Gastrocnemius medialis (tissue), 4 donors: ENCODE data around the gene ADORA3. TPM values are rescaled to one million over a fixed set of nuclear protein-coding genes. Genes with fewer than 3 reads are reported as not detected.

Experiments
- ATAC-seq, 2 donors: fragments of 150-250 bp; one replicate each; pipeline ENCODE4 v1.9.1; 2016
- DNase-seq, 2 donors: peaks; one replicate each; pipeline ENCODE4 v3.0.0-alpha.2; 2019
- H3K27ac ChIP-seq, 4 donors: fragments of 200-600 bp; sonication (generic); 1 replicate in 1 of 4; 2 replicates in 3 of 4; pipeline ENCODE4 v1.5.1; 2016 to 2018; ENCODE audit warnings: mild to moderate bottlenecking in 2 of 4, moderate library complexity in 1 of 4
- H3K27me3 ChIP-seq, 3 donors: fragments of 200-600 bp; sonication (generic) in 2 of 3; 1 replicate in 1 of 3; 2 replicates in 2 of 3; pipeline versions ENCODE4 v1.5.1 to v1.6.0; 2016 to 2019; ENCODE audit warnings: mild to moderate bottlenecking in 1 of 3, moderate library complexity in 1 of 3
- H3K36me3 ChIP-seq, 2 donors: fragments of 200-600 bp; sonication (generic) in 1 of 2; one replicate each; pipeline ENCODE4 v1.5.1; 2017 to 2018
- H3K4me1 ChIP-seq, 2 donors: fragments of 200-600 bp; sonication (generic) in 1 of 2; one replicate each; pipeline ENCODE4 v1.5.1; 2016 to 2017; ENCODE audit warnings: mild to moderate bottlenecking in 2 of 2
- H3K4me3 ChIP-seq, 4 donors: fragments of 200-600 bp; sonication (generic) in 3 of 4; 1 replicate in 1 of 4; 2 replicates in 3 of 4; pipeline ENCODE4 v1.5.1; 2016 to 2019; ENCODE audit warnings: mild to moderate bottlenecking in 2 of 4
- H3K9me3 ChIP-seq, 3 donors: fragments of 200-600 bp; sonication (generic) in 2 of 3; 1 replicate in 1 of 3; 2 replicates in 2 of 3; pipeline ENCODE4 v1.5.1; 2016 to 2019
- CTCF ChIP-seq, 5 experiments: fragments of 450-650 bp in 3 of 5; fragments of 200-600 bp in 2 of 5; sonication (generic) in 2 of 5; IDR thresholded peaks in 4 of 5; conservative IDR thresholded peaks in 1 of 5; 1 replicate in 4 of 5; 2 replicates in 1 of 5; pipeline ENCODE4 v1.5.1; 2016 to 2019; ENCODE audit warnings: antibody characterized with exemption in 5 of 5, mild to moderate bottlenecking in 3 of 5, moderate library complexity in 3 of 5
- POLR2A ChIP-seq, 2 donors: fragments of 450-650 bp; IDR thresholded peaks; one replicate each; pipeline ENCODE4 v1.6.1; 2017; ENCODE audit warnings: antibody characterized with exemption in 2 of 2, mild to moderate bottlenecking in 2 of 2, moderate library complexity in 2 of 2
- in situ Hi-C, 4 donors: fragments of 200-750 bp; cut with MboI; loops; one replicate each; pipeline versions ENCODE4 v1.15.0 to v1.8.0; 2017; ENCODE audit warnings: low sequenced_read_pairs in 4 of 4
- intact Hi-C: fragments of 100-400 bp; cut with DNase I; formaldehyde crosslinking; loops from one replicate; pipeline ENCODE4 v1.15.1; 2023; ENCODE audit warnings: low total_unique reads
- total RNA-seq, 4 donors: library from RNA; depleted of rRNA; stranded (reverse); fragments of >200 nt; gene quantifications; one replicate each; pipeline versions ENCODE4 v1.1.0 to v1.2.3, GENCODE V29; 2016

ADORA3 gene
- total RNA-seq, 4 donors from 2014 or later, result 1.0 to 4.1 (median 2.1) TPM

- no peak overlapping the region for H3K4me3 ChIP-seq
- no peaks in the 10 kb centered on the region for H3K9me3 ChIP-seq
- H3K27ac ChIP-seq, result no peak overlapping the region
- no peaks in the 10 kb centered on the region for H3K36me3 ChIP-seq
- in situ Hi-C loops (no loop called here), intact Hi-C loops (no loop called here)
- ATAC-seq, result no peak
- no peaks in the 10 kb centered on the region for H3K4me1 ChIP-seq
- DNase-seq, result no peak
- no peak for TF ChIP-seq POLR2A (IDR thresholded peaks at IDR 0.05)
- TF ChIP-seq CTCF (IDR thresholded peaks at IDR 0.05 in 4 of 5, conservative IDR thresholded peaks at IDR 0.05 in 1 of 5), result no peak
- peaks cover 0 to 2% (median 0%) of the 10 kb centered on the region in 3 donors for H3K27me3 ChIP-seq
Observed at GRCh38 chr1:111497592-111497991, 5.8 kb downstream of the ADORA3 start.

GRCh38 chr1:111496398-111496797 lies 7.0 kb downstream of the ADORA3 start:
- Histone ChIP-seq H3K4me1 (no peaks in the 10 kb centered on the region), H3K4me3 (no peak overlapping the region), H3K27ac (no peak overlapping the region), H3K27me3 (peaks cover 0 to 2% (median 0%) of the 10 kb centered on the region in 3 donors), H3K9me3 (no peaks in the 10 kb centered on the region), H3K36me3 (no peaks in the 10 kb centered on the region)
- TF ChIP-seq CTCF (IDR thresholded peaks at IDR 0.05 in 4 of 5, conservative IDR thresholded peaks at IDR 0.05 in 1 of 5) (no peak), POLR2A (IDR thresholded peaks at IDR 0.05) (no peak)
- intact Hi-C loops (no loop called here), in situ Hi-C loops (no loop called here)
- ATAC-seq (no peak), DNase-seq (no peak)

GRCh38 chr1:111491070-111491469 lies 12.4 kb downstream of the ADORA3 start:
- TF ChIP-seq CTCF (IDR thresholded peaks at IDR 0.05 in 4 of 5, conservative IDR thresholded peaks at IDR 0.05 in 1 of 5) (no peak), POLR2A (IDR thresholded peaks at IDR 0.05) (no peak)
- in situ Hi-C loops, result no loop called here
- no peak overlapping the region for H3K27ac ChIP-seq
- H3K4me1 ChIP-seq, result no peaks in the 10 kb centered on the region
- ATAC-seq (no peak), DNase-seq (no peak)
- H3K36me3 ChIP-seq, result no peaks in the 10 kb centered on the region
- intact Hi-C loops, result no loop called here
- no peaks in the 10 kb centered on the region for H3K9me3 ChIP-seq
- H3K27me3 ChIP-seq, result peaks cover 0 to 2% (median 0%) of the 10 kb centered on the region in 3 donors
- no peak overlapping the region for H3K4me3 ChIP-seq

GRCh38 chr1:111490220-111490619 lies 13.2 kb downstream of the ADORA3 start:
- TF ChIP-seq POLR2A (IDR thresholded peaks at IDR 0.05) (no peak), CTCF (IDR thresholded peaks at IDR 0.05 in 4 of 5, conservative IDR thresholded peaks at IDR 0.05 in 1 of 5) (no peak)
- in situ Hi-C loops, result no loop called here

GRCh38 chr1:111489604-111490003 lies 13.8 kb downstream of the ADORA3 start:
- H3K27ac ChIP-seq, result peak overlapping the region in 1 of 4 donors; percentile 28
- H3K36me3 ChIP-seq, result no peaks in the 10 kb centered on the region
- ATAC-seq (peak; percentile 30 to 41), DNase-seq (peak in 1 of 2 donors; percentile 43)
- H3K4me3 ChIP-seq, result no peak overlapping the region
- H3K9me3 ChIP-seq, result no peaks in the 10 kb centered on the region
- in situ Hi-C loops (loop anchor here in 3 of 4 donors (10.0 kb wide), 1 partner anchor 275 kb away; no protein-coding TSS in a partner anchor), intact Hi-C loops (no loop called here)
- peaks cover 0 to 2% (median 0%) of the 10 kb centered on the region in 3 donors for H3K27me3 ChIP-seq
- TF ChIP-seq POLR2A (IDR thresholded peaks at IDR 0.05), result no peak
- TF ChIP-seq CTCF (IDR thresholded peaks at IDR 0.05 in 4 of 5, conservative IDR thresholded peaks at IDR 0.05 in 1 of 5), result no peak
- H3K4me1 ChIP-seq, result no peaks in the 10 kb centered on the region

More at GRCh38 chr1:111490220-111490619, 13.2 kb downstream of the ADORA3 start:
- Histone ChIP-seq H3K4me1 (no peaks in the 10 kb centered on the region), H3K4me3 (no peak overlapping the region), H3K27me3 (peaks cover 0 to 2% (median 0%) of the 10 kb centered on the region in 3 donors), H3K9me3 (no peaks in the 10 kb centered on the region), H3K36me3 (no peaks in the 10 kb centered on the region), H3K27ac (peak overlapping the region in 1 of 4 donors; percentile 21)
- ATAC-seq (no peak), DNase-seq (no peak)
- intact Hi-C loops, result no loop called here
